Cardiac muscle cell (in vitro differentiated cells and primary cell): ENCODE data around the gene TMEM144. TPM values are rescaled to one million over a fixed set of nuclear protein-coding genes. Genes with fewer than 3 reads are reported as not detected.

Source experiments
- DNase-seq, 2 donors: peaks; one replicate each; pipeline versions ENCODE4 v3.0.0 to v3.0.0-alpha.2; 2010 to 2017; ENCODE audit warnings: low read depth in 1 of 2, low spot score in 1 of 2
- H3K27ac ChIP-seq: fragments of 200-600 bp; sonication (generic); 2 replicates; pipeline ENCODE4 v1.5.1; 2016
- H3K27me3 ChIP-seq: fragments of 200-600 bp; sonication (generic); 2 replicates; pipeline ENCODE4 v1.6.0; 2016; ENCODE audit warnings: control low read depth
- H3K36me3 ChIP-seq: fragments of 200-600 bp; sonication (generic); 2 replicates; pipeline ENCODE4 v1.5.1; 2016; ENCODE audit warnings: control low read depth
- H3K4me1 ChIP-seq: fragments of 200-600 bp; sonication (generic); 2 replicates; pipeline ENCODE4 v1.8.1; 2017; ENCODE audit warnings: low read depth, mild to moderate bottlenecking, mixed run types
- H3K4me3 ChIP-seq: fragments of 200-600 bp; sonication (generic); 2 replicates; pipeline ENCODE4 v1.5.1; 2016; ENCODE audit warnings: mild to moderate bottlenecking
- H3K9me3 ChIP-seq: fragments of 200-600 bp; sonication (generic); 2 replicates; pipeline ENCODE4 v1.5.1; 2017; ENCODE audit warnings: low read depth, mild to moderate bottlenecking, control low read depth
- CTCF ChIP-seq: IDR thresholded peaks from 2 replicates; pipeline ENCODE4 v1.5.1; 2012; ENCODE audit warnings: low read depth, mild to moderate bottlenecking, low read length
- polyA plus RNA-seq: library from polyadenylated mRNA; unstranded; fragments of >200 nt; fragmentation: Nextera tagmentation; extraction: Ambion mirVana; gene quantifications from 2 replicates; pipeline ENCODE4 v1.2.1, GENCODE V29; 2016
- total RNA-seq: library from RNA; depleted of rRNA; stranded (reverse); fragments of >200 nt; gene quantifications from 2 replicates; pipeline ENCODE4 v1.2.3, GENCODE V29; 2016

Gene TMEM144
- total and polyA plus RNA-seq, 2 experiments from 2014 or later = 11.0 to 11.6 TPM

DNA sequence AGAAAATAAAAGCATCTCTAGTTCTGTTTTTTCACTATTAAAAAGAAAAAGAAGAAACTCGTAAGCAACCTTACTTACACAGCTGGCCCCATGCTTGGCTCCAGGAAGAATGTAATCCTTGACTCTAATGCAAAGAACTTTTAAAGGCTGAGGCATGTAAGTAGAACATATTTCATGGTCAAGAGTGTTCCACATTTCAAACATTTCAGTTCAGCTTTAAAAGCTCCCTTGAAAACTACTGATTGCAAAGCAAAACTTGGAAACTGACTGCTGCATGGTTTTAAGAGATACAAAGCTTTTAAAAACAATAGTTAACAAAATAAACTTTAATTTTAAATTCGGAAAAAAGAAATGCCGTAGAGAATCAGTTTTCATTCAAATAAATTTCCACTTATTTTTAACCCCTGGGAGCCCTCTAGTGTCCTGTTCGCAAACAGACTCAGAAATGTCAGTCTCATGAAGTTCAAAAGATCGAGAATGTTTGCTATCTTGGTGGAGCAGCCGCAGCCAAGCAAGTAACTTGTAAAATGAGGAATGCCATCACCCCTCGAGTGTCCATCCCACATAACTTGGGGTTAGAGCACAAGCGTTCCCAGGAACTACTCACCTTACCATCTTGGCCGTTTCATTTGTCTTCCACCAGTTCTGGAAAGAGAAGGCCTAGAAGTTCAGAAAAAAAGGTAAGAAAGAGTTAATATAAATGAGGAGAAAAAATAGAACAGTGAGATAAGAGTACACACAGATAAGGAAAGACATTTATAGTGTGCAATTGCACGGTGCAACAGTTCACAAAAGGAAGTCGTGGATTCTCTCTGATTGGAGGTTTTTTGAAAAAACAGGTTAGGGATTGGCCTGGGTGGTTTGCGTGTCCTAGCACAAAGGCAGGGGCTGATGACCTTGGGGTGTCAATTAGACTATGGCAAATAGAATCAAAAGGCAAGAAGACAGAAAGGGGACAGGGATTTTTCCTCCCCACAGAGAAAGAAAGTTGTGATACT, 37.7 kb upstream of the TMEM144 start, which contains the start of gene GASK1B:
GASK1B (minus strand) TSS at position 765 of the 998 bp plus-strand sequence. CDS start 1,650 bp downstream, outside the sequence.
- Histone ChIP-seq H3K9me3 (no peaks in the 10 kb centered on the region), H3K27ac (peak within 1 kb of the TSS; percentile 88)

DNA sequence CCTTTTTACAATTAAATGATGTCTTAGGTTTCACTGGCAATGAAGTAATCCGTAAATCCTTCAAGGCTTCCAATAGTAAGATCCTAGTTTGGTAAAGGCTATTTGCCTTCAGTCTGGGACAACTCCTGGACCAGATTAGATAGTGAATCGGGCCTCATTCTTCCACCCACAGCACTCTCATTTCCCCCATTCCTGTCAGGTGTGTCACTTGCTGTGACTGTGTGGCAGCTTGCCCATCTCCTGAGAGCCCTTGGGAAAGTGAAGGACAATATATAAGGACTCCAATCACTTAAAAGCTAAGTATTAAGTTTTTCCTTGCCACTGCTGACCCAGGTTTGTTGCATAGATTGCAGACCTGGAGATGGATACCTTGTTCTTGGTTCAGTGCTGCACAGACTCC, 34.2 kb upstream of the TMEM144 start:
- no peak for DNase-seq
- TF ChIP-seq CTCF = no peak
- Histone ChIP-seq H3K27me3 (no peaks in the 10 kb centered on the region), H3K36me3 (no peaks in the 10 kb centered on the region), H3K4me3 (no peak overlapping the region), H3K9me3 (no peaks in the 10 kb centered on the region), H3K27ac (no peak overlapping the region), H3K4me1 (peaks cover 30% of the 10 kb centered on the region)

More for the DNA sequence above, 37.7 kb upstream of the TMEM144 start, which contains the start of gene GASK1B:
- no peaks in the 10 kb centered on the region for H3K36me3 ChIP-seq
- peak within 1 kb of the TSS; percentile 25 for H3K4me3 ChIP-seq
- DNase-seq = peak; percentile 64 to 86
- H3K4me1 ChIP-seq = peaks cover 34% of the 10 kb centered on the region
- TF ChIP-seq CTCF = peak; percentile 70
- no peaks in the 10 kb centered on the region for H3K27me3 ChIP-seq

GRCh38 chr4:158176776-158177175, 33.5 kb upstream of the TMEM144 start:
- no peaks in the 10 kb centered on the region for H3K27me3 ChIP-seq
- no peak for DNase-seq
- H3K4me1 ChIP-seq = peaks cover 23% of the 10 kb centered on the region
- no peaks in the 10 kb centered on the region for H3K9me3 ChIP-seq
- no peak overlapping the region for H3K27ac ChIP-seq
- no peaks in the 10 kb centered on the region for H3K36me3 ChIP-seq
- no peak for TF ChIP-seq CTCF
- H3K4me3 ChIP-seq = no peak overlapping the region

GRCh38 chr4:158179465-158179864, 30.8 kb upstream of the TMEM144 start:
- Histone ChIP-seq H3K36me3 (no peaks in the 10 kb centered on the region), H3K27ac (no peak overlapping the region), H3K4me1 (peaks cover 7% of the 10 kb centered on the region), H3K27me3 (no peaks in the 10 kb centered on the region), H3K9me3 (no peaks in the 10 kb centered on the region), H3K4me3 (no peak overlapping the region)
- no peak for DNase-seq
- TF ChIP-seq CTCF = no peak

GRCh38 chr4:158181906-158182305, 28.4 kb upstream of the TMEM144 start:
- H3K9me3 ChIP-seq = no peaks in the 10 kb centered on the region
- no peaks in the 10 kb centered on the region for H3K27me3 ChIP-seq
- no peak for TF ChIP-seq CTCF
- H3K4me3 ChIP-seq = no peak overlapping the region
- H3K27ac ChIP-seq = no peak overlapping the region
- no peak for DNase-seq
- H3K4me1 ChIP-seq = peaks cover 3% of the 10 kb centered on the region
- no peaks in the 10 kb centered on the region for H3K36me3 ChIP-seq
